Coronary artery (tissue), 2 donors: ENCODE data around the gene GADD45G.

Experiments
- DNase-seq: peaks from one replicate; pipeline ENCODE4 v3.0.0-alpha.2; 2017; ENCODE audit warnings: low spot score
- H3K27ac ChIP-seq, 2 donors: fragments of 200-600 bp; sonication (generic); one replicate each; pipeline ENCODE4 v1.5.1; 2016 to 2019
- H3K4me3 ChIP-seq: fragments of 200-600 bp; sonication (generic); 2 replicates; pipeline ENCODE4 v1.5.1; 2016; ENCODE audit warnings: mild to moderate bottlenecking, moderate library complexity
- CTCF ChIP-seq: fragments of 200-600 bp; sonication (generic); IDR thresholded peaks from one replicate; pipeline ENCODE4 v1.5.1; 2019; ENCODE audit warnings: antibody characterized with exemption

The GADD45G gene

GRCh38 chr9:89579741-89580385, 24.9 kb upstream of the GADD45G start:
- Histone ChIP-seq H3K4me3 (no peak overlapping the region), H3K27ac (no peak overlapping the region)
- no peak for DNase-seq
- no peak for TF ChIP-seq CTCF

GRCh38 chr9:89586311-89586710, 18.5 kb upstream of the GADD45G start:
- no peak for TF ChIP-seq CTCF
- Histone ChIP-seq H3K27ac (no peak overlapping the region), H3K4me3 (no peak overlapping the region)
- no peak for DNase-seq

GRCh38 chr9:89588271-89588879, 16.4 kb upstream of the GADD45G start:
- TF ChIP-seq CTCF: no peak

GRCh38 chr9:89590415-89590814, 14.4 kb upstream of the GADD45G start:
- no peak for TF ChIP-seq CTCF
- H3K4me3 ChIP-seq: no peak overlapping the region
- H3K27ac ChIP-seq: no peak overlapping the region
- DNase-seq: no peak

More at GRCh38 chr9:89588271-89588879, 16.4 kb upstream of the GADD45G start:
- Histone ChIP-seq H3K4me3 (no peak overlapping the region), H3K27ac (no peak overlapping the region)
- DNase-seq: no peak

GRCh38 chr9:89591274-89592212, 13.3 kb upstream of the GADD45G start:
- Histone ChIP-seq H3K27ac (no peak overlapping the region), H3K4me3 (no peak overlapping the region)
- no peak for DNase-seq
- TF ChIP-seq CTCF: no peak

GRCh38 chr9:89592213-89592815, 12.5 kb upstream of the GADD45G start:
- no peak for TF ChIP-seq CTCF
- no peak overlapping the region for H3K4me3 ChIP-seq
- no peak overlapping the region for H3K27ac ChIP-seq
- no peak for DNase-seq
